Spleen (tissue), 7 donors: ENCODE data around the gene CGNL1.

Experiments used
- CTCF ChIP-seq, 11 experiments: fragments of 200-600 bp in 7 of 11; fragments of 450-650 bp in 4 of 11; sonication (generic) in 4 of 11; IDR thresholded peaks in 8 of 11; conservative IDR thresholded peaks in 3 of 11; 1 replicate in 7 of 11; 2 replicates in 4 of 11; pipeline versions ENCODE4 v1.4.0 to v1.8.0; 2016 to 2021; ENCODE audit warnings: antibody characterized with exemption in 11 of 11, inconsistent platforms in 4 of 11, mild to moderate bottlenecking in 1 of 11
- POLR2A ChIP-seq, 3 donors: fragments of 450-650 bp; IDR thresholded peaks; one replicate each; pipeline ENCODE4 v1.5.1; 2017; ENCODE audit warnings: antibody characterized with exemption in 3 of 3, mild to moderate bottlenecking in 1 of 3
- donor health status: DM: no; HTN: no; CAD: no; lungs with moderate emphysema.
- donor health status: DM: no; HTN: no; CAD: no.
- donor health status: DM: no; HTN: no; CAD: no.

- TF ChIP-seq POLR2A (IDR thresholded peaks at IDR 0.05) (no peak), CTCF (IDR thresholded peaks at IDR 0.05 in 8 of 11, conservative IDR thresholded peaks at IDR 0.05 in 3 of 11) (no peak)
Observed at GRCh38 chr15:57386976-57387375, 10.7 kb downstream of the CGNL1 start.
